ENCODE measurements around the gene PRRX1.

DNA sequence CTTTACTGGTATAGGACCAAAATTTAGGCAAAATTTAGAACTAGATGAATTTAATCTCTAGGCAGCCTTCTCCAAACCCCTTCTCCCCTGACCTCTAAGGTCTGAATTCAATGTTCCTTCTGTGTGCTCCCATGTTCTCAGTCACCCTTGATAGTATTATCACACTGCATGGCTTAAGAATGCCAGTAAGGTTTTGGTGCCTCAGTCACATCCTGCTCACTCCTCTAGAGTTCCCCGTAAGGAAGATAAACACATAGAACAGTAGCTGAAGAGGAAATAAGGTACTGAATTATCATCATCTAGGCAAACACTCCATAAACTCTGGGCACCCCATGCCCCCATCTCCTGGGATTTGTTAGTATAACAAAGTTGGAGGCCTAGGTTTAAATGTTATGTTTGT is 18.2 kb downstream of the PRRX1 start:
- TF ChIP-seq, protein P1, sequence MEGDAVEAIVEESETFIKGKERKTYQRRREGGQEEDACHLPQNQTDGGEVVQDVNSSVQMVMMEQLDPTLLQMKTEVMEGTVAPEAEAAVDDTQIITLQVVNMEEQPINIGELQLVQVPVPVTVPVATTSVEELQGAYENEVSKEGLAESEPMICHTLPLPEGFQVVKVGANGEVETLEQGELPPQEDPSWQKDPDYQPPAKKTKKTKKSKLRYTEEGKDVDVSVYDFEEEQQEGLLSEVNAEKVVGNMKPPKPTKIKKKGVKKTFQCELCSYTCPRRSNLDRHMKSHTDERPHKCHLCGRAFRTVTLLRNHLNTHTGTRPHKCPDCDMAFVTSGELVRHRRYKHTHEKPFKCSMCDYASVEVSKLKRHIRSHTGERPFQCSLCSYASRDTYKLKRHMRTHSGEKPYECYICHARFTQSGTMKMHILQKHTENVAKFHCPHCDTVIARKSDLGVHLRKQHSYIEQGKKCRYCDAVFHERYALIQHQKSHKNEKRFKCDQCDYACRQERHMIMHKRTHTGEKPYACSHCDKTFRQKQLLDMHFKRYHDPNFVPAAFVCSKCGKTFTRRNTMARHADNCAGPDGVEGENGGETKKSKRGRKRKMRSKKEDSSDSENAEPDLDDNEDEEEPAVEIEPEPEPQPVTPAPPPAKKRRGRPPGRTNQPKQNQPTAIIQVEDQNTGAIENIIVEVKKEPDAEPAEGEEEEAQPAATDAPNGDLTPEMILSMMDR (IDR thresholded peaks at IDR 0.05; ENCODE audit: low read depth, low read length) = no peak
- no peak for TF ChIP-seq POLR2A (IDR thresholded peaks at IDR 0.05; ENCODE audit: extremely low read depth, insufficient read length)
- no peak for TF ChIP-seq MYC (IDR thresholded peaks at IDR 0.05; ENCODE audit: low read depth, low read length)
- no peak for TF ChIP-seq MAX (IDR thresholded peaks at IDR 0.05; ENCODE audit: low read depth, low read length)
